HG03521 (cell line): ENCODE measurements around the gene SLC44A1.

ENCODE experiments used
- ATAC-seq: cut with Tn5 transposase; IDR thresholded peaks from one replicate; pipeline ENCODE4 v1.9.1; 2021; ENCODE audit warnings: mild to moderate bottlenecking, moderate library complexity; ENCODE audit not compliant: unreplicated experiment

Gene SLC44A1

GRCh38 chr9:105269593-105269992 lies 25.1 kb downstream of the SLC44A1 start:
- ATAC-seq: no peak

DNA sequence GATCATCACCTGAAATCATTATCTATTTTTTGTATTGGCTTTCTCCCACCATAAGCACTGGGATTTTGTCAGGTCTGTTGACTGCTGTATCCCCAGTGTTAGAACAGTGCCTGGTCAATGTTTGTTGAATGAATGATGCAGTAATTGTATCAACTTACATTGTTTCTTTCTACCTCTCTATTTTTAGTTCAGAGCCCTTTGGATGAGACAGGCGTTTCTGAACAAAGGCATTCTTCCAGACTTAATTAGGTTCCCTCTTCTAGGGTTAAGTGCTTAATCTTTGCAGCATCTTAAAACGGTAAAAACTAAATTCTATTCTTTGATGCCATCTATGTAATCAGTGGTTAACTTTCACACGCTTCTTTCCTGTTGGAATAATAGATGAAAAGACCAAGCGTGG lies 26.3 kb downstream of the SLC44A1 start:
- ATAC-seq: no peak

DNA sequence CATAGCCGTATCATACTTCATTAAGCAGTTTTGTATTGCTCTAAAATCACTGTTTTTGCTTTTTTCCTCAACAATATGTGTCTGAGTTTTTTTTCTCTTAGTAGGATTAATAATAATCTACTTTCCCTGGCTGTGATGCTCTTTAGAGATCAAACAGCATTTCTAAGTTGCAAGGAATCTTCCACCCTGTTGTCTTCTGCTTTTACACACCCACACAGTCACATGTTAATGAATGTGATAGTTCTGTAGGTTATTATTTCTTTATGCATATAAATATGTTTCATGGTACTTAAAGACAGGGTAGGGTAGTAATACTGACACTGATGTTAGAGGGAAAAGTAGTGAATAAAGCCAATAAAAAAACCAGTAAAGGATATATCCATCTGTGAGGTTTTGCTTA lies 29.3 kb downstream of the SLC44A1 start:
- no peak for ATAC-seq

DNA sequence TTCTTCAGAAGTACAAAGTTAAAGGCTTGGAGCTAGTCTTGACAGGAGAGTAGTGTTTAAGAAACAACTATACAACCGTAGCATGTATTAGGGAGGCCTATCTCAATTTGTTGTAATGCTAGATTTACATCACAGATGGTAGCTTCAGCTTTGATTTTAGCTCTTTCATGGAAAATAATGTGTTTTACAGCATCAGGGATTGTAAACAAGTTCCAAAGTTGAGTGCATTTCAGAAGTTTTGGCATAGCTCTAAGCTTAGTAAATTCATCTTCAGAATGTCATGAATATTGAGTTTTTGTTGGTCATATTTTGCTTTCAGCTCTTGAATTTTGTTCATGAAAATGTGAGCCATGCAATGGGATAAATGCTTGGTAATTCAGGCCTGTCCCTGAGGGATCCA lies 30.7 kb downstream of the SLC44A1 start:
- ATAC-seq: no peak

DNA sequence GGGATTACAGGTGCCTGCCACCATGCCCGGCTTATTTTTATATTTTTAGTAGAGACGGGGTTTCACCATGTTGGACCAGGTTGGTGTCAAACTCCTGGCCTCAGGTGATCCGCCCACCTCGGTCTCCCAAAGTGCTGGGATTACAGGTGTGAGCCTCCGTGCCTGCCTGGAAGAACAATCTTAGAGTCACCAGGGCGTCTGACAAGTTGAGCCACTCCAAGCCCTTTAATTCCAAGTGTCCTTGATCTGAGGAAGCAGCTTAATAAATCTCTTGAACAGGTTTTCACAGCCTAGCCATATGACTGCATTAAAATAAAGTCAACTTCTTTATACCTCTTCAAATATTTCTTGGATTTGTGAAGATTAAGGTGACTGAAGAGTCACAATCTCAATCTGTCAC lies 31.5 kb downstream of the SLC44A1 start:
- ATAC-seq: no peak

GRCh38 chr9:105278751-105279150 lies 34.3 kb downstream of the SLC44A1 start:
- ATAC-seq: no peak

DNA sequence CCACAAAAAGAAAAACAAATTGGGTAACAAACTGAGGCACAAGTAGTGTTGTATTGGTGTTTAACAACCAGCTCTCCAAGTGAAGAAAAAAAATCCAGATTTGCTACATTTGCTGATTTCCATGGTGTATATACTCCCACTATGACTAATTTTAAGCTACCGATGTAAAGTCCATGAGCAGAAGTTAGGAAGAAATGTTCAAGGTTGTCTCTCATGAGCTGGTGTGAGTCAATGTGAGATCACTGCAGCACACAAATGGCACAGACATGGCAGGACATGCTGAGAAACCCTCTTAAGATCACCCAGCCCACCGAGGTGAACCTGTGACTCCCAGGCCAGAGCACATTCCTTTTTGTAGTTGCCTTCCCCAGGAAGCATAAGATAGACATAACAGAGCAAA lies 36.2 kb downstream of the SLC44A1 start:
- no peak for ATAC-seq

GRCh38 chr9:105281272-105281671 lies 36.8 kb downstream of the SLC44A1 start:
- no peak for ATAC-seq

DNA sequence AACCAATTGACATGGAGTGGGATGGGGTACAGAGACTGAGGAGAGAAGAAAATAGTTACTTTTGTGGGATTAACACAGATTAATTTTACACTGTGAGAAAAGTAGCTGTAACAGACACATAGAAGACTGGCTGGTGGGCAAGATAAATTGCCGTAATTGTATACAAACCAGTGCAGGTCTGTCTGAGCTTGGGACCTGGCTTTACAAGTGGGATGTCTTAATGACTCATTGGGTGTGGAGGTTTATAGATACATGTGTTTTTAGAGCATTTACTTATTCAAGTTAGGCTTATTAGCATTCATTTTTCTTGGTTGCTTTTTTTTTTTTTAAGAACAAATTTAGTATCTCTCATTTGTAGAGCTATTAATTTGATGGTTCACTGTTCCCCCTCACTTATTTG lies 37.5 kb downstream of the SLC44A1 start:
- ATAC-seq: no peak

GRCh38 chr9:105282870-105283621 lies 38.6 kb downstream of the SLC44A1 start:
- ATAC-seq: no peak

GRCh38 chr9:105283795-105284194 lies 39.3 kb downstream of the SLC44A1 start:
- no peak for ATAC-seq

DNA sequence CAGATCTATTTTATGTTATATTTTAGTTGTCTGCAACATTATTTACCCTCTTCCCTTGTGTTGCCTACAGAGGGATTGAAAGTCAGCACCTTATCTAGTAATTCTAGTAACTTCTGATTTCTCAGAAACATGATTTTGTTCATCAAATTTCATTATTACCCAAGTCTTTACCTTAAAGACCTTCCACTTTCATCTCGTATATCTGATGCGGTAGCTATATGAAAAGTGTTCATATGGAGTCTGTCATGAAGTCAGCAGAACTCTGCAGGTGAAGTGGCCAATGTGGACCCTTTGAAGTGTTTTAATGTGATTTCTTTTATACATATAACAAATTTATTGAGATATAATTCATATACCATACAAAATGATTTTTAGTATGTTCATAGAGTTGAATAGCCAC lies 40.0 kb downstream of the SLC44A1 start:
- no peak for ATAC-seq

GRCh38 chr9:105286098-105286497 lies 41.6 kb downstream of the SLC44A1 start:
- no peak for ATAC-seq

- no peak for ATAC-seq
Measured at GRCh38 chr9:105289305-105289704, 44.9 kb downstream of the SLC44A1 start.

DNA sequence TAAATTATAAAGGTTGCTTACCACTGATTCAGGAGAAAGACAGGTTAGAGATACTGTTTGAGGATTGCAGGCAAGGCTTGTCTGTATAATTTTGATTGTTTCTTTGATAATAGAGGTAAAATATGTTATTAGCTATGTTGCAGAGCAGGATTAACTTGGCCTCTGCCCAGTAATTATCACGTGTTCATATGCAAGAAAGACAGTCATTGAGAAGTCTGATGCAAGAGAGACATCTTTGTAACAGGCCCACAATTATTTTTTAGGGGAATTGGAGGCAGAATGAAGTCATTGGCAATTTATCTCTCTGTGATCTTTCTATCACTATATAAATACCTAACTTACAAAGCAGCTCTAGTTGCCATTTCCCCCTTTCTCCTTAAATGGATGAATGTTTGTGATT lies 46.0 kb downstream of the SLC44A1 start:
- ATAC-seq: no peak

DNA sequence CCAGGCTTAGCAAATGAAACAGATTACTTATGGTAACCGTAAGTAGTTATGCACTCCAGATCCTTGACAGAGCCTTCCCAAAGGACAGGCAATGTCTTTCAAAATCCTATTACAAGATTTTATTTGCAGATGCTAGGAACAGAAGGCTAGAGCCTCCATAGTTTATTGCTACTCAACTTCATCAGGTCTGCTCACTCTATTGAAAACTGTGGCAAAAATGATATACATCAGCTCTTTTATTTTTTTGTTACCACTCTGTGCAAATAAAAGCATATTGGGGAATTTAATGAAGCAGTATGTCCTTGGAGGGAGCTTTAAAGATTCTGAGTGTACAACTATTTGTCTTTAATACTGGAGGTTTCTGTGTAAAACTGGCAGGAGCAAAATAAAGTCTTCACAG lies 46.5 kb downstream of the SLC44A1 start:
- ATAC-seq: no peak

- no peak for ATAC-seq
Measured at GRCh38 chr9:105291422-105291859, 47.0 kb downstream of the SLC44A1 start.

GRCh38 chr9:105291938-105292337 lies 47.5 kb downstream of the SLC44A1 start:
- ATAC-seq: no peak

DNA sequence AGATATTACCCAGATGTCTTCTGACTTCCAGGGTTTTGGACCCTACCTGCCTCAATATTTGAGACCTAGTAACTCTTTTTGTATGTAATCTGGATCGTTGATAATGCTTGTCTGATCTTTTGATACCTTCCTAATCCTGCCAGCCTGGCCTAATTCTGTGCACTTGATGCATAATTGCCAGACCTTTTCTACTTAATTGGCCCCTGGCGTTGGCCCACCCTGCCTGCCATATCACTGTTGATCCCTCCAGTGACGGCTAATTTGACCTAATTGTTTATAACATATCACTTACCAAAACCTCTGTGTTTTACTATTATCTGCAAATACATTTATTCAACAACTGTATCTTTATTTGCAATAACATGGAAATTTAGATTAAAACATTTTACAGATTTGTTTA lies 49.0 kb downstream of the SLC44A1 start:
- ATAC-seq: no peak

- no peak for ATAC-seq
Measured at GRCh38 chr9:105295201-105295550, 50.7 kb downstream of the SLC44A1 start.

GRCh38 chr9:105295986-105296385 lies 51.5 kb downstream of the SLC44A1 start:
- no peak for ATAC-seq

GRCh38 chr9:105296445-105296844 lies 52.0 kb downstream of the SLC44A1 start:
- ATAC-seq: no peak

- ATAC-seq: no peak
Measured at GRCh38 chr9:105296877-105297287, 52.4 kb downstream of the SLC44A1 start.
